GM19395 (cell line): ENCODE measurements around the gene SH3RF3.

ENCODE experiments used
- ATAC-seq: cut with Tn5 transposase; IDR thresholded peaks from one replicate; pipeline ENCODE4 v1.9.1; 2021; ENCODE audit warnings: mild to moderate bottlenecking, moderate library complexity; ENCODE audit not compliant: unreplicated experiment

The SH3RF3 gene

GRCh38 chr2:109439986-109440385, 311.0 kb downstream of the SH3RF3 start:
- ATAC-seq = no peak

DNA sequence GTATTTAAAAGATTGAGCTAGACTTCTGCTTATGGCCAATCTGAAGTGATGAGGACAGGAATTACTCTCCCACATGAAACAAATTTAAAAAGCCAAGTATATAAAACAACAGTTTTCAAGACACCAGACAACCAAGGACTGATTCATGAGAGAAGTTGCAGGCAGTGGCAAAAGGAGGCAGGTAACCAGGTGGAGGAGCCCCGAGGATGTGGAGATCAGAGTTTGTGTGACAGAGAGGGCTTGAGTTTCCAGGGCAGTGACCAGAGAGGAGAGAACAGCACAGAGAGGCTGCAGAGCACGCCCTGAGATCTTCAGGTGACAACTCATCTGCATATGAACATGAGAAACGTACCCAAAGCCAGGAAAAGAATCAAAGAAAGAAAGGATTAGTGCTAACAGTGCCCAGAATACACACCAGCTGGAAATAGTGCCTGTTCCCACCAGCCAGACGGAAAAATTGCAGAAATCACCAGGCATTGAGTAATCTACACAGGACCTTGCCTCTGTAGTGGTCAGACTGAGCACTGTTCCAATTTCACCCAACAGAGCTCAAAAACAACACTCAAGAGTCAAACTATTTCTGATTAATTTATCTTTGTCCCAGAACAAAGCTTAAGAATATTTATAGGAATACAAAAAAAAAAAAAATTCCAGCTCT, 311.6 kb downstream of the SH3RF3 start:
- no peak for ATAC-seq

- ATAC-seq = no peak
Measured at GRCh38 chr2:109442715-109443319, 313.8 kb downstream of the SH3RF3 start.

- no peak for ATAC-seq
Measured at GRCh38 chr2:109444916-109445315, 315.9 kb downstream of the SH3RF3 start.

DNA sequence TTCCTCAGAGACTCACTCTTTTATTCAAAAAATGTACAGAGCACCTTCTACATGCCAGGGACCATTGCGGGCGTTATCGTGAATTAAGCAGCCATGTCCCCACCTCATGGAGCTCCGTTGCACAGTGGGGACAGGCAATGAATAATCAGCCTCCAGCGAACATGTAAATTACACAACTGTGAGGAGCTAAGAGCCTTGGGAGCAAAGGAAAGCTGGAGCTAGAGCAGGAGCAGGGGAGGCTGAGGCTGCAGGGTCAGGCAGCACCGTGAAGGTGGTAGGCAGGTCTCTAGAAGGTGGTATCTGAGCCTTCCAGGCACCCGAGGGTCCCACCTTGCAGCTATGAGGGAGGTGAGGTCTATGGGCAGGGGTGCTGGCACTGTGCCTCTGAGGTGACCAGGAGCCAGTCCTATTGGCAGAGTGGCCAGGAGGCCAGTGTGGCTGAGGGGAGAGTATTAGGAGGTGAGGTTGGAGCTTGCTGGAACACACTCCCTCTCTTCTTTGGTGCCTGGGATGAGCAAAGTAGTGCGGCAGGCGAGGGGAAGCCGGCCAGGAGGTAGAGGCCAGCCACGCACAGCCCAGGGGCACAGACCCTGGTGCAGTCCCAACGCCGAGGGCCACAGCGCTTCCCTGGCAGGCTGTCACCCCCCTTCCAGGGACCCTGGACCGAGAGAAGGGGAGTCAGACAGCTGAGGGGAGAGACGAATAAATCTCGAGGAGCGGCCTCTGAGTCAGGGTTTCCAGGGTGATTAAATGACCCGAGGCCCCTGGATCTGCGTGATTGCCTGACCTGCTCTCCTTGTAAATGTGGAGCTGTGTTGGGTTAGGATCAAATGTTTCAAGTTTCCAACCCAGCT, 317.5 kb downstream of the SH3RF3 start:
- no peak for ATAC-seq

GRCh38 chr2:109447251-109447661, 318.3 kb downstream of the SH3RF3 start:
- no peak for ATAC-seq

DNA sequence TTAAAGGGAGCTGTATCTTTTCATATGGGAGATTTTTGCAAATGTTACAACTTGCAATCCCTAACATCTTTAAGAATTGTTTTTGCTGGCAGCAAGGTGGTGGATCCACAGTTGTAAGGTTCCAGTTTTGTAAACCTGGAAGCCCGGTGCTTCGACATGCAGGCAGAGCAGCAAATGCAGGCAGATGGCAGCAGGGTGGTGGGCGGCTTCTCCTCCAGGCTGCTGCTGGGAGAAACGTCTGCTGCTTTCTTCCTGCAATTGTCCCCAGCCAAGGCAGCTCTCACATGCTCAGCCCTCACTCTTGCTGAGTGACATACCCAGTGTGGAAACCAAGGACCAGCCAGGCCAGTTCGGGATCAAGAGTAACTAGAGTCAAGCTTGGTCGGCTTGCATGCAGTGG, 318.8 kb downstream of the SH3RF3 start:
- no peak for ATAC-seq

GRCh38 chr2:109448207-109448606, 319.2 kb downstream of the SH3RF3 start:
- ATAC-seq = no peak

DNA sequence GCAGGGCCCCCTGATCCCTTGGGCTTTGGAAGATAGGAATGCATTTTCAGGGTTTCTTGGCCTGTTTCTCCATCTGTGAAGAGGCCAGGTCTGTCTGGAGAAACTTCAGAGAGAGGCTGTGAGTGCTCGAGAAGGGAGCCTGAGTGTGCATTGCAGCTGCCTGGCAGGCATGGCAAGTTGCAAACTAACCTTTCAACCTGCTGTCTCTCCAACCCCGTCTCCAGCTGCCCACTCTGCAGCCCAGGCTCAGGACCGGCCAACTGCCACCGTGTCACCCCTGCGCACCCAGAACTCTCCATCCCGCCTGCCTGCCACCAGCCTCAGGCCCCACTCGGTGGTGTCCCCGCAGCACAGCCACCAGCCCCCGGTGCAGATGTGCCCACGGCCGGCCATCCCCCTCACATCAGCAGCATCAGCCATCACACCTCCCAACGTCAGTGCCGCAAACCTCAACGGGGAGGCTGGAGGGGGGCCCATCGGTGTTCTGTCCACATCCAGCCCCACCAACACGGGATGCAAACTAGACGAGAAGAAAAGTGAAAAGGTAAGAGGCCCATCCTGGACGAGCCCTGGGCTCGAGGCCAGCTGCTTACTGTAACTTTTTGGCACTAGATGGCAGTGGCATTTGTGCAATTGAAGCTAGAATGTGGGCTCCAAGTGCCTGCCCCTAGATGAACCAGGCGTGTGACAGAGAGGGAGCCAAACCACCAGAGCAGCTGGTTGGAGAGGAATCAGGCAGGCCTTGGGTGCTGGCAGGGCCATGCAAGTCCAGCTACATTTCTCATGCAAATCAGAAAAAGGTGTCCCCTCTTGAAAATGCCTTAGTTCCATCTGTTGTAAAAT, 320.2 kb downstream of the SH3RF3 start:
- ATAC-seq = no peak

GRCh38 chr2:109450574-109451273, 321.7 kb downstream of the SH3RF3 start:
- ATAC-seq = no peak

DNA sequence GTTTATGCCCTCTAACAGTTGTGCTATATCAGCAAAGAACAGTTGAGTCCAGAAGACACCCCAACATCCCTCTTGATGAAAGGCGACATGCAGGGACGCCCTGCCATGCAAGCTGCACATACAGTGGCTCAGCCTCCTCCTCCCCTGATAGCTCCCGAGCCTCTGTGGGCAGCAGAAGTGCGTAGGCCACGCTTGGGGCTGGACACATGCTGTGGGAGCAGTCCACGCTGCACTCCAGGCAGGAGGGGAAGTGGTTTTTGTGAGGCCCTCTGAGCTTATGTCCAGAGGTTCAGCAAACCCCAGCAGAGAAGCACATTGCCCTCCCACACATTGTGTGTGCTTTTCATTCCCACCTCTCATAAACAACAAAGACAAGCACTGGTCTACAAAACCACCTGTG, 322.7 kb downstream of the SH3RF3 start:
- ATAC-seq = no peak

DNA sequence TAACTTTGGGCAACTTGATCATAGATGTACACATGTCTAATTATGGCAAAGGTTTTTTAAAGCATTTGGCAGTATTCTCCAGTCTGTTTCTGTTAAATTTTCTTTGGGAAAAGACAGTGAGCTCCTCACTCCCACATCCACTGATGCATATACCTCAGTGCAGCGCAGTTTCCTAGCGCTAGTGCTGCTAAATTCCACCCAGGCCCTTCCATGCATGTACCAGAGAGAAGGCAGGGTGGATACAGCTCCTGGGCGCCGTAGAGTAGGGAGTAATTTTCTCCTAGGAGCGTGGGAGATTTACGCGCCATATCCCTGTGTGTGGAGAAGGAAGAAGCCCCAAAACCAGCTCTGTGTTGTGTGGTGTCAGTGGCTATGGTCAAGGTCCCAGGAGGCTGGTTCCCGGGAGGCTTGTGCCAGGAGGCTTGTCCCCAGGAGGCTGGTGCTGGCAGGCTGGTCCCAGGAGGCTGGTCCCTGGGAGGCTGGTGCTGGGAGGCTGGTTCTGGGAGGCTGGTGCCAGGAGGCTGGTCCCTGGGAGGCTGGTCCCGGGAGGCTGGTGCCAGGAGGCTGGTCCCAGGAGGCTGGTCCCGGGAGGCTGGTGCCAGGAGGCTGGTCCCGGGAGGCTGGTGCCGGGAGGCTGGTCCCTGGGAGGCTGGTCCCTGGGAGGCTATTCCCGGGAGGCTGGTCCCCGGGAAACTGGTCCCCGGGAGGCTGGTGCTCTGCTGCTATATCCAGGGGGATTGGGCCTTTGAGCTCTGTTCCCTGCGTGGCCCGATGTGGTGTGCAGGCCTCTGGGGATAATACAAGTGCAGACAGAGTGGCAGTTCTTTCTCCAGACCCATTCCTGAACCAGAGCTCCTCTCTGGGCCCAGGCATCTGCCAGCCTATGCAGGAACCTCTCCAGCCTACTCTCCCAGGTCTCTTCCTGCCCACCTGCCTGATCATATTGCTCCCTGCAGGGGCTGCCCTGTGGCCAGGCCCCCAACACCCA, 323.6 kb downstream of the SH3RF3 start:
- no peak for ATAC-seq

DNA sequence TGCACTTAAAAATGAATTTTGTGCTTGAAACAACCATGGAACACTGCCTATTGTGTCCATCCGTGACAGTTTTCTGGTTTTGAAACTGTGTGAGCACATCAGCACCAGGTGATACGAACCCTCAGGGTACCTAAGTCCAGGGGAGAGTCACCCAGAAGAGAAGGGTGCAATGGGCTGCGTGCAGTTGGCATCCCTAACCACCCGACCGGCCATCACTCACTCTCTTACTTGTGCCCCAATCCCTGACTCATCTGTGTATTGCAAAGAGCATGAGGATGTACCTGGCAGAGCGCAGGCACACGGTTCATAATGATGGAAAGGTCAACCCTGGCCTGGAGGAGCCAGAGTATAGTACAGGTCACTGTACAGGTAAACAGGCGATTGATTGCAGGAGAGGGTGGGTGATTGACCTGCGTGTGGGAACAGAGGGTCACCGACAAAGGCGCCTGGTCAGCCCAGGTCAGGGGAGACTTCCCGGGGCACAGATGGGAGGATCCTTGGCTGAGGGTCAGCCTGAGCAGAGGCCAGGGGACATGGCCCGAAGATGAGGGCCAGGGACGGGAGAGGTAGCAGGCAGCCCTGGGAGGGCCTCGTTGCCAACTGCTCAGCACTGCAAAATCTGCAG, 324.5 kb downstream of the SH3RF3 start:
- no peak for ATAC-seq

GRCh38 chr2:109454304-109454703, 325.3 kb downstream of the SH3RF3 start:
- no peak for ATAC-seq

DNA sequence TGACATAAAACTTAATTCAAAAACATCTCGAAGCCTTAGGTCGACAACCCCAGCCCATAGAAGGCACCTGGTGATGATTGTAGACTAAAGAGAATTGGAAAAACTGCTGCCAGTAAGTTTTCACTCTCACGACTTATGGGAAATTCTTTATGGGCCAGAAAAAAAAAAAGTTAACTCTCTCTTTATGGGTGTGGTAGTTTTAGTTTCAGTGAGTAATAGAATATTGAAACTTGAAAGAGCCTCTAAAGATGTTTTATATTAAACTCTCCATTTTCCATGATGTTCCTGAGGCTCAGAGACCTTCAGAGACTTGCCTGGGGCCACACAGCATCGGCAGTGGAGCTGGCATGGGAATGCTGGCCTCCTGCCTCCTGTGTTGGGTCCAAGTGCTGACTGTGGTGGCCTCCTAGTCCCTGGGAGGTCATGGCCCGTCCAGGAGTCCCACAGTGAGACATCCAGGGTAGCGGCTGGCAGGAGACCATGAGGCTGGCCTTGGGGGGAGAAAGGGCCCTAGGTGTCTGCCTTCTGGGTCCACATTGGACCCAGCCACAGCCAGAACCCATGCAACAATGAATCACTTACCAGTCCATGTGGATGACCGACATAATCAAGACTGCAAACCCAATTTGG, 325.9 kb downstream of the SH3RF3 start:
- ATAC-seq = no peak

- ATAC-seq = no peak
Measured at GRCh38 chr2:109455731-109456691, 327.0 kb downstream of the SH3RF3 start.

DNA sequence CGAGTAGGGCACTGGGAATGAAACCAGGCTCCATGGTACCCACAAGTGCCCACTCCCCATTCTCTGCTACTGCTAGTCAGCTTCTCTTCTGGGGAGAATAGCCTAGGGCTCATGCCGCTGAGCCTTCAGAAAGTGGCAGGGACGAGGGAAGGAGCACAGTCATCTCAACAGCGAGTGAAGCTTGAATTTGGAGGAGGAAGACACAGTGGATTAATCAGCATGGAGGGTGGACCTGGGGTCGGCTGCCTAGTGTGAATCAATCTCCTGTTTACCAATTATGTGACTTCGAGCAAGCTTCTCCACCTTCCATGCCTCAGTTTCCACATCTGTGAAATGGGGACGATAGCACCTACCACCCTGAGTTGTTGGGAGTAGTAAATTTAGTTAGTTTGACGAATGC, 327.8 kb downstream of the SH3RF3 start:
- ATAC-seq = no peak
